ENCODE data around the gene PKHD1.

DNA sequence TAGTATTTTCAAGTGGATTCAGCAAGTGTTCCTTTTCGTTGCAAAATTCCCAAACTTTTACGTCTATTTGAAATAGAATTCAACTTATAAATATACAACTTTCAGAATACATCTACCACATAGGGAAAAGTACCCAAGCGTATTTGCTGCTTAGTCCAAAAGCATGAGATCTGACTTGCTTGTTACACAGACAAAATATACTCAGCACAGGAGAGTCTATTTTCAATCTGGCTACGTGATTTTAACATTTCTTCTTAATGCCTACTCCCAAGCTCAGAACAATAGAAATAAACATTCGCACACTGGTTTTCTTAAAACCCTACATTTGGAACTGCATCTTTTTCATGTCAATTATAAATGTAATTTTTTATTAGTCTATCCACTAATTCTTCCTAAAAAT lies 672 bp downstream of the PKHD1 start:
- TF ChIP-seq, protein P1, sequence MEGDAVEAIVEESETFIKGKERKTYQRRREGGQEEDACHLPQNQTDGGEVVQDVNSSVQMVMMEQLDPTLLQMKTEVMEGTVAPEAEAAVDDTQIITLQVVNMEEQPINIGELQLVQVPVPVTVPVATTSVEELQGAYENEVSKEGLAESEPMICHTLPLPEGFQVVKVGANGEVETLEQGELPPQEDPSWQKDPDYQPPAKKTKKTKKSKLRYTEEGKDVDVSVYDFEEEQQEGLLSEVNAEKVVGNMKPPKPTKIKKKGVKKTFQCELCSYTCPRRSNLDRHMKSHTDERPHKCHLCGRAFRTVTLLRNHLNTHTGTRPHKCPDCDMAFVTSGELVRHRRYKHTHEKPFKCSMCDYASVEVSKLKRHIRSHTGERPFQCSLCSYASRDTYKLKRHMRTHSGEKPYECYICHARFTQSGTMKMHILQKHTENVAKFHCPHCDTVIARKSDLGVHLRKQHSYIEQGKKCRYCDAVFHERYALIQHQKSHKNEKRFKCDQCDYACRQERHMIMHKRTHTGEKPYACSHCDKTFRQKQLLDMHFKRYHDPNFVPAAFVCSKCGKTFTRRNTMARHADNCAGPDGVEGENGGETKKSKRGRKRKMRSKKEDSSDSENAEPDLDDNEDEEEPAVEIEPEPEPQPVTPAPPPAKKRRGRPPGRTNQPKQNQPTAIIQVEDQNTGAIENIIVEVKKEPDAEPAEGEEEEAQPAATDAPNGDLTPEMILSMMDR (IDR thresholded peaks at IDR 0.05; ENCODE audit: insufficient read depth, low read length) = no peak
- TF ChIP-seq, protein P2, sequence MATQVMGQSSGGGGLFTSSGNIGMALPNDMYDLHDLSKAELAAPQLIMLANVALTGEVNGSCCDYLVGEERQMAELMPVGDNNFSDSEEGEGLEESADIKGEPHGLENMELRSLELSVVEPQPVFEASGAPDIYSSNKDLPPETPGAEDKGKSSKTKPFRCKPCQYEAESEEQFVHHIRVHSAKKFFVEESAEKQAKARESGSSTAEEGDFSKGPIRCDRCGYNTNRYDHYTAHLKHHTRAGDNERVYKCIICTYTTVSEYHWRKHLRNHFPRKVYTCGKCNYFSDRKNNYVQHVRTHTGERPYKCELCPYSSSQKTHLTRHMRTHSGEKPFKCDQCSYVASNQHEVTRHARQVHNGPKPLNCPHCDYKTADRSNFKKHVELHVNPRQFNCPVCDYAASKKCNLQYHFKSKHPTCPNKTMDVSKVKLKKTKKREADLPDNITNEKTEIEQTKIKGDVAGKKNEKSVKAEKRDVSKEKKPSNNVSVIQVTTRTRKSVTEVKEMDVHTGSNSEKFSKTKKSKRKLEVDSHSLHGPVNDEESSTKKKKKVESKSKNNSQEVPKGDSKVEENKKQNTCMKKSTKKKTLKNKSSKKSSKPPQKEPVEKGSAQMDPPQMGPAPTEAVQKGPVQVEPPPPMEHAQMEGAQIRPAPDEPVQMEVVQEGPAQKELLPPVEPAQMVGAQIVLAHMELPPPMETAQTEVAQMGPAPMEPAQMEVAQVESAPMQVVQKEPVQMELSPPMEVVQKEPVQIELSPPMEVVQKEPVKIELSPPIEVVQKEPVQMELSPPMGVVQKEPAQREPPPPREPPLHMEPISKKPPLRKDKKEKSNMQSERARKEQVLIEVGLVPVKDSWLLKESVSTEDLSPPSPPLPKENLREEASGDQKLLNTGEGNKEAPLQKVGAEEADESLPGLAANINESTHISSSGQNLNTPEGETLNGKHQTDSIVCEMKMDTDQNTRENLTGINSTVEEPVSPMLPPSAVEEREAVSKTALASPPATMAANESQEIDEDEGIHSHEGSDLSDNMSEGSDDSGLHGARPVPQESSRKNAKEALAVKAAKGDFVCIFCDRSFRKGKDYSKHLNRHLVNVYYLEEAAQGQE (IDR thresholded peaks at IDR 0.05; ENCODE audit: insufficient replicate concordance, low read depth) = no peak

All from HL-60 (cell line).